LoVo (cell line): ENCODE results near the gene ZNF224.
"Not testable (repeated sequence)": the region's sequence is repeated elsewhere in the genome, so short reads cannot be mapped to it uniquely, and the experiment has no call there.

Experiments used
- DNase-seq: peaks from one replicate; pipeline ENCODE4 v3.0.0-alpha.2; 2016; ENCODE audit warnings: low spot score

The ZNF224 gene

DNA sequence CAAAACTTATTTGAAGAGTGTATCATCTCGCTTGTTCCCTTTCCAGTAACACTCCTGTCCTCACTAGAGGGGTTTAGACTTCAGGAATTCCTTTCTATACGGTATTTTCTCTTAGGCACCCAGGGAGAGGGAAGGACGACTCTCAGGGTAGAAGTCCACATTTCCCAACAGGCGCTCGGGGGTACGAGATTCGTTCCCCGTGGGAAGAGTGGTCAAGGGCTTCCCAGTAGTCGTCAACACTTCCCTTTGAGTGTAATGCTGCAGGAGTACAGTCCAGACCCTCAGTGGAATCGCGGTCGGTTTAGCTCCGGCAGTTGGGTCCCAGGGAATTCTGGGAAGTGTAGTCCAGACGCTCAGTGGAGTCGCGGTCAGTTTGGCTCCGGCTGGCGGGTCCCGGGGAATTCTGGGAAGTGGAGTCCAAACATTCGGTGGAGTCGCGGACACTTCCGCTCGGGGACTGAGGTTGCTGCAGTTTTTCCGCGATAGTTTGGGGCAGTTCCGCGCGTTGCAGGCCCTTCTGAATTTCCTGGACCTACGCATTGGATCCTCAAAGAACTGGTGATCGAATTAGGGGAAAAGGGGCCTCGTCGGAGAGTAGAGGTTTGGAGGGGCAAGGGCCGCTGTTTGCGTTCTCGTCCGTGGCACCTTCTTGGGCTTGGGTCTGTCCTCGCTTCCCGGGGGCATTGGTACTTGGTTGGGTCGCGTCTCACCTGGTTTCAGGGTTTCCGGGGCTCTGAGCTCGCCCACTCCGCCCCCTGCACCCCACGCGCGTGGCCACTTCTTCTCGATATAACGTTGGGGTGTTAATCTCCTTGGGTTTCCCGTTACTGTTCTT is at the start of gene ZNF224:
ZNF224 (plus strand) TSS at position 431 of the 835 bp plus-strand sequence. CDS start 3,513 bp downstream, outside the sequence.
- peak; percentile 88 for DNase-seq

DNA sequence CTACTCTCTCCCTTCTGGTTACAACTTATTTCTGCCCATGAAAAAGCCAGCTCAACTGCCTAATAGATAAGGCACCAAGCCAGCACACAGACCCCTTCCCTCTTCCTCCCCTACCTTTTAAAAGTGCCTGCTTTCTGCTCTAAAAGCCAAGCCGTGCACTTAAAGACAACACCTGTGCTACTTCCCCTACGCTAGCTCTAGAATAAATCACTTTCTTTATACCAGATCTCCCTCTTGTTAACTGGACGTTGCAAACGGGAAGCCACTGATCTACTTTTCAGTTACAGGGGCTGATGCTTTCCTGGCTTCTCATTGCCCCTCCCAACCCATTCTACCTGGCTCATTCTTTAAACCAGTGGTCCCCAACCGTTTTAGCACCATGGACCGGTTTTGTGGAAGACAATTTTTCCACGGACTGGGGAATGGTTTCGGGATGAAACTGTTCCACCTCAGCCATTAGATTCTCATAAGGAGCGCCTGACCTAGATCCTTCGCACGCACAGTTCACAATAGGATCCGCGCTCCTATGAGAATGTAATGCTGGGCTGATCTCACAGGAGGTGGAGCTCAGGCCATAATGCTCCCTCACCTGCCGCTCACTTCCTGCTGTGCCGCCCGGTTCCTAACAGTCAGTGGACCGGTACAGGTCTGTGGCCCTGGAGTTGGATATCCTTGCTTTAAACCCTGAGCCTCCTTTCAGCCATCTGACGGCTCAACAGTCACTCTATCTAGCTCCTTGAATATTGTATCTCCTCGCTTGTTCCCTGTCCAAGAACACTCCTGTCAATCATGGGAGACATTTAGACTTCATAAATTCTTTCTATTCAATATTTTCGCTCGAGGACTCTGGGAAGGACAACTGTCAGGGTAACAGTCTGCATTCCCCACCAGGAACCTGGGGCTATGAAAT is 43.2 kb upstream of the ZNF224 start:
- no peak for DNase-seq

DNA sequence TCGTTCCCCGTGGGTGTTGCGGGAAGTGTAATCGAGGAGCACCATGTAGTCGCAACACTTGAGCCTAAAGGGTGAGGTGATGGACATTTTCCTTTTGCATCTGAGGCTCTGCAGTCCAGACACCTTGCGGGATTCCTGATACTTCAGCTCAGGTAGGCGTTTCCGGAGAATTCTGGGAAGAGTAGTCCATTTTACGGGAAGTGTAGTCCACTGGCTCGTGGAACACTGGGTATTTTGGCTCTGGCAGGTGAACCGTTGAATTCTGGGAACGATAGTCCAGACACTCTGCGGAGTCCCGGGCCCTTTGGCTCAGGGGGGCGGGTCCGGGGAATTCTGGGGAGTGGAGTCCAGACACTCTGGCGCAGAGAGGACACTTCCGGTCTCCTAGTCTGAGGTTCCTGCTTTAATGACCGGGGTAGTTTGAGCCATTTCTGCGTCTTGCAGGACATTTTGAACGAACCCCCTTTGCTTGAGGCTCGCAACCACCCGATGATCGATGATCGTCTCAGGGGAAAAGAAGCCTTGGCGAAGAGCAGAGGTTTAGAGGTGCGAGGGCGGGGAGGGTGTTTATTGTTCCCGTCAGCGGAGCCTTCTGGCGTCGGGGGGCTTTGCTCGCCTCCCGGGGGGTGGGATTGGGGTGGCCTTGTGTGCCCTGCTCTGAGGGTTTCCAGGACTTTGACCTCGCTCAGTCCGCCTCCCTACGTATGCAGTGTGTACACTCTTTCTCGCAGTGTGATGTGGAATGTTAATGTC is 42.3 kb upstream of the ZNF224 start, which contains the start of gene ZNF223:
ZNF223 (plus strand) TSS at position 387 of the 753 bp plus-strand sequence. CDS start 3,141 bp downstream, outside the sequence.
- no peak for DNase-seq

DNA sequence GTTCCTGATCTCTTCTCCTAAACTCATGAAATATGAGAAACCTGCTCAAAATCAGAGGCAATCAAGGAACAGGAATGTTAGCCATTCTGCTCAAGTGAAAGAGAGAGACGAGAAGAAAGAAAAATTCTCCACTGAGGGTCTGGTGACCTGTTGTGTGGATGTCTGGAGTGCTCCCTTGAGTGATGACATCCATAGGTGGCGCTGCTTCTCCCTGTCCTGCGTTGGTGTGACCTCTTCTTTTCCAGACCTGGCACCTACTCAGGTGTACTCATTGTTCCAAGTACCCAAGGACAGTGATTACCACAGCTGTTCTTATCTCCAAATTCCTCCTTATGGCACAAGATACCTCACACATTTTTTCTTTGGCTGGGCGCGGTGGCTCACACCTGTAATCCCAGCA is 38.3 kb upstream of the ZNF224 start:
- no peak for DNase-seq

DNA sequence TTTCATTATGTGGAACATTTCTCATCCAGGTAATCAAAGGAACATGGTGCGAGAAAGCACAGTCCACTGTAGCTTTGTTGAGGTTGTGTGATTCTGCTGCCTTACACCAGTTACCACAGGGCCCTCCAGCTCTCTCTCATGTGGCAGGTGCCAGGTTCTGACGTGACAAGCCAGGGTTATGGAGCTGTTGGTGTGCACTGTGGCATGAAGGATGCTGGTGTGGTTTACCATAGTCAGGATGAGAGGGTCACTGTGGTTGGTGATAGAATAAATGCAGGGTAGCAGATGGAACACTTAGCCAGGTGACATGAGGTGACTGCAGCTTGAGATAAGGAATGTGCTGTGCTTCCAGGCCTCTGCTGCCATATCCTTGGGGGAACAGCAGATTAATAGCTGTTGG is 34.9 kb upstream of the ZNF224 start:
- DNase-seq = no peak

DNA sequence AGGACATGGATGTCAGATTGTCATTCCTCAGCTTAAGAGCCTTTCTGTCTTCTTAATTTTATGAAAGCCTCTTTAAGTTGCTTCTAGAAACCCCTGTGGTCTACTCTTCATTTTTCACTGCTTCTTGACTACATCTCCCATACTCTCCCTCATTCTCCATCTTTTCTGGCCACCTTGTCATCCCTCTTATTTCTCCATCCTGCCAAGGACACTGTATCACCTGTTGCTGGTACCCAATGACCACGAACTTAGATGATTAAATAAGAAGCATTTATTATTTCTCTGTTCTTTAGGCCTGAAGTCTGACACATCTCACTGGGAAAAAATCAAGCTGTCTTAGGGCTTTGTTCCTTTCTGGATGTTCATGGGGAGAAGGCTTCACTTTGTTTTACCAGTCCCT is 33.1 kb upstream of the ZNF224 start:
- no peak for DNase-seq

- no peak for DNase-seq
Measured at GRCh38 chr19:44066305-44066704, 27.9 kb upstream of the ZNF224 start.

DNA sequence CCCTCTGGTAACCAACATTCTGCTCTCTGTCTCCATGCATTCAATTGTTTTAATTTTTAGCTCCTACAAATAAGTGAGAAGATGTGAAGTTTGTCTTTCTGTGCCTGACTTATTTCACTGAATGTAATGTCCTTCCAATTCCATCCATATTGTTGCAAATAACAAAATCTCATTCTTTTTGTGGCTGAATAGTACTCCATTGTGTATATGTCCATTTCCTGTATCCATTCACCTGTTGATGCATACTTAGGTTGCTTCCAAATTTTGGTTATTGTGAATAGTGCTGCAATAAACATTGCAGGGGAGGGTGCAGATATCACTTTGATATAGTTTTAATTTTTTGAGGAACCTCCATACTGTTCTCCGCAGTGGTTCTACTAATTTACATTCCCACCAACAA is 24.7 kb upstream of the ZNF224 start:
- no peak for DNase-seq

DNA sequence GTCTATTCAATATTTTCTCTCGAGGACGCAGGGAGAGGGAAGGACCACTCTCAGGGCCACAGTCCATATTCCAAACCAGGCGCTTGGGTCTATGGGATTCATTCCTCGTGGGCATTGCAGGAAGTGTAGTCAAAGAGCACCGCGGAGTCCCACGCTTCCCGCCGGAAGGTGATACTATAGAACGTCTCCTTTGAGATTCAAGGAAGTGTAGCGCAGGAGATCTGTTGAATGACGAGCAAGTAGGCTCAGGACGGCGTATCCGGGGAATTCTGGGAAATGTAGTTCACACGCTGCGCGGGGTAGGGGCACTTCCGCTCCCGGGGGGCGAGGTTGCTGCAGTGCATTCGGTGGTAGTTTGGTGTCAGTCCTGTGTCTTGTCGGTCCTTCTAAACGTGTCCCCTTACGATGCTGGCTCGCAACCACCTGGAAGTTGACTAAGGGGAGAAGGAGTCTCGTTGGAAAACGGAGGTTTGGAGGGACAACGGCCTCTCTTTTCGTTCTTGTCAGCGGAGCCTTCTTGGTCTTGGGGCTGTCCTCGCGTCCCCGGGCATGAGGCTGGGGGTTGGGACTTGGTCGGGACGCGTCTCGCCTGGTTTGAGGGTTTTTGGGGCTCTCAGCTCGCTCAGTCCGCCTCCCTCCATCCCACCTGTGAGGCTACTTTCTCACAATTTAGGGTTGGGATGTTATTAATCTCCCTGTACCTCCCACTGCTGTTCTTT is 22.2 kb upstream of the ZNF224 start, which contains the start of gene ZNF284:
ZNF284 (plus strand) TSS at position 336 of the 719 bp plus-strand sequence. CDS start 4,231 bp downstream, outside the sequence.
- DNase-seq = no peak

DNA sequence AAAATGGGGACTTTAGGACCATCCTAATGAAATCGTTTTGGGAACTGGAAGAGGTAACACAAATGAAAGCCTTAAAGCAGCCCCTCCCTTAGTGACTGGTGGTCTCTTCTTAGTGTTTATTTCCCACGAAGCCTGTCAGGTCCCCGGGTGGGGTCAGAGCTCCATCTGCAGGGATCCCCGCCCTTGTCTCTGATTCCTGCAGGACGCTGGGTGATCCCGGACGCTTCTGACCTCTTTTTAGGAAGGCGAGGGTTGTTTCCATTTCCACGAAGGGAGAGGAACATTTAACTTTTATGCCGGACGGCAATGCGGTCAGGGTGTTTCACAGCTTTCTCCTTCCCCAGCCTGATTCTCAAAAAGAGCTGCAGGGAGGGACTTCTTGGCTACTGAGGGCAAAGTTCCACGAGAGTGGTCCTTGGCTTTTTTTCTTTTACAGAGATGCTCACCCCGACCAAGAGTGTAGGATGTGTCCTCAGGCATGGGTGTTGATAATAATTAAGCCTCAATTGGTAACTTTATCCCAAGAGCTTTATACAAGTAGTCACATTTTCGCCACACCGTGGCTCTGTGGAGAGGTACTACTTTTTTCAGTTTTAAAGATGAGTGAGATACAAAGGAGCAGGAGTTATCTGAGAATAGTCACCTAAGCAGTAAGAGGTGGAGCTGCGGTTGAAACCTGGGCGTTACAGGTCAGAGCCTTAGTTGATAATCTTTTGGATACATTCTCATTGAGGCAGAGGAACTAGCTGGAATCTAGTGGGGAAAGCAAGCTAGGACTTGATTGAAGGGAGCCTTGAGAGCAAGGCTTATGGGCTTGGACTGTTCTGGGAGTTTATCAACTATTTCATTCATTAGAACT is 21.4 kb upstream of the ZNF224 start:
- DNase-seq = no peak

DNA sequence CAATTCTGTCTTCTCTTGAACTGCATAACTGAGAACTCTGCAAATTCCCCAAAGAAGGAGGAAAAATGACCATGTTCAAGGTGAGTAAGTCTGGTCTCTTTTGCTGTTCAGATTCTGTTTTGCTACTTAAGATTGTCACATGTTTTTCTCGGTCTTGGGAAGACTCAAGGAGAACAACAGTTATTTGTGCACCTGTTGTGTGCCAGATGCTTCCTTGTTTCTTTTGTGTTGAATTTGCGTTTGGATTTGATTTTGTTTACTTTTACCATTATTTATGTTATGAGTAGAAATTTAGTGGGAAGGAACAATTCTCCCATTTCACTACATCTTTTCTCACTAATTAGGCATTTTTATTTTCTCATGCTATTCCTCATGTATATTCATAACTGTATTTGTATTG is 17.8 kb upstream of the ZNF224 start:
- no peak for DNase-seq

DNA sequence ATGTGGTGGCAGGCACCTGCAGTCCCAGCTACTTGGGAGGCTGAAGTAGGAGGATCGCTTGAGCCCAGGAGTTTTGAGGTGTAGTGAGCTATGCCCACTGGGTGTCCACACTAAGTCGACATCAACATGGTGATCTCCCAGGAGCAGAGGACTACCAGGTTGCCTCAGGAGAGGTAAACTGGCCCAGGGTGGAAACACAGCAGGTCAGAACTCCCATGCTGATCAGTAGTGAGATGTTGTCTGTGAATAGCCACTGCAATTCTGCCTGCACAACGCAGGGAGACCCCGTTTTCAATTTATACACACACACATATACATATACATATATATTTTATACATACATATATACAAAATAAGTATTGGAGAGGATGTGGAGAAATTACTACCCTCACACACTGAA is 2.1 kb upstream of the ZNF224 start:
- no peak for DNase-seq

DNA sequence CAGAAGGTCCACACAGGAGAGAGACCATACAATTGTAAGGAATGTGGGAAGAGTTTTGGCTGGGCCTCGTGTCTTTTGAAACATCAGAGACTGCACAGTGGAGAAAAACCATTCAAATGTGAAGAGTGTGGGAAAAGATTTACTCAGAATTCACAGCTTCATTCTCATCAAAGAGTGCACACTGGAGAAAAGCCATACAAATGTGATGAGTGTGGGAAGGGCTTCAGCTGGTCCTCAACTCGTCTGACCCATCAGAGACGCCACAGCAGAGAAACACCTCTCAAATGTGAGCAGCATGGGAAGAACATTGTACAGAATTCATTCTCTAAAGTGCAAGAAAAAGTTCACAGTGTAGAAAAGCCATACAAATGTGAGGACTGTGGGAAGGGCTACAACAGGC is 13.6 kb downstream of the ZNF224 start:
- no peak for DNase-seq

GRCh38 chr19:44109458-44109857 is 15.3 kb downstream of the ZNF224 start:
- DNase-seq = no peak

- no peak for DNase-seq
Measured at GRCh38 chr19:44111910-44112463, 17.8 kb downstream of the ZNF224 start.

DNA sequence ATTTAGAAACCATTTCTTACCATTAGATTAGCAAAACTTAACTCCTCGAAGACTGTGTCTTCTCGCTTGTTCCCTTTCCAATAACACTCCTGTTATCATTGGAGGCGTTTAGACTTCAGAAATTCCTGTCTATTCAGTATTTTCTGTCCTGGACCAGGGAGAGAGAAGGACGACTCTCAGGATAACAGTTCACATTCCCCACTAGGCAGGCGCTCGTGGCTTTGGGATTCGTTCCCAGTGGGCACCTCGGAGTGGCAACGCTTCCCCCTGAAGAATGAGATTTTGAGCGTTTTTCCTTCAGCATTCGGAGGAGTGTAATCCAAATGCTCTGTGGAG is 18.6 kb downstream of the ZNF224 start:
- DNase-seq = no peak

DNA sequence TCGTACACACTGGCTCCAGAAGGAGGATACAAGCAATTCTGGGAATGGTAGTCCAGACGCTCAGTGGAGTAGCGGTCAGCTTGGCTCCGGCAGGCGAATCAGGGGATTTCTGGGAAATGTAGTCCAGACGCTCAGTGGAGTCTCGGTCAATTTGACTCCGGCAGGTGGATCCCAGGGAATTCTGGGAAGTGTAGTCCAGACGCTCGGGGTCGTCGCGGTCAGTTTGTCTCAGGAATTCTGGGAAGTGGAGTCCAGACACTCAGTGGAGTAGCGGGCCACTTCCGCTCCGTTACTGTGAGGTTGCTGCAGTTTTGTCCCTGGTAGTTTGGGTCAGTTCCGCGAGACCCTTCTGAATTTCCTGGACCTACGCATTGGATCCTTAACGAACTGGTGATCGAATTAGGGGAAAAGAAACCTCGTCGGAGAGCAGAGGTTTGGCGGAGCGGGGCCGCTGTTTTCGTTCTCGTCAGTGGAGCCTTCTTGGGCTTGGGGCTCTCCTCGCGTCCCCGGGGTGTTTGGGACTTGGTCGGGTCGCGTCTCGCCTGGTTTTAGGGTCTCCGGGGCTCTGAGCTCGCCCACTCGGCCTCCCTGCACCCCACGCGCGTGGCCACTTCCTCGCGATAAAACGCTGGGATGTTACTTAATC is 19.1 kb downstream of the ZNF224 start, which contains the start of gene ZNF225:
ZNF225 (plus strand) TSS at position 262 of the 646 bp plus-strand sequence. CDS start 2,429 bp downstream, outside the sequence.
- DNase-seq = peak; percentile 87

GRCh38 chr19:44113784-44114390 is 19.7 kb downstream of the ZNF224 start:
- no peak for DNase-seq

- not testable (repeated sequence) for DNase-seq
Measured at GRCh38 chr19:44121162-44121561, 27.0 kb downstream of the ZNF224 start.
